ENCODE measurements around the gene CBL. TPM values are rescaled to one million over a fixed set of nuclear protein-coding genes. Genes with fewer than 3 reads are reported as not detected.

The CBL gene
- total and polyA plus RNA-seq, 2 experiments from 2014 or later, result 31.6 to 67.6 TPM

GRCh38 chr11:119290894-119291497 is 84.9 kb downstream of the CBL start:
- H3K4me1 ChIP-seq (ENCODE audit: insufficient read depth), result no peaks in the 10 kb centered on the region
- Mint-ChIP-seq H3K4me1 (no peaks in the 10 kb centered on the region), H3K9me3 (no peaks in the 10 kb centered on the region), H3K36me3 (ENCODE audit: low read depth) (peaks cover 51% of the 10 kb centered on the region), H3K27me3 (ENCODE audit: insufficient read depth, low read depth, poor library complexity) (peaks cover 4% of the 10 kb centered on the region), H3K4me3 (no peak overlapping the region), H3K27ac (no peak overlapping the region)
- ATAC-seq, result no peak
- H3K27ac ChIP-seq (ENCODE audit: low read depth), result no peak overlapping the region
- H4K20me1 ChIP-seq (replicated peaks; ENCODE audit: insufficient read depth), result no peaks in the 10 kb centered on the region; the same call in 1 of the 2 replicates
- no peaks in the 10 kb centered on the region for H3K27me3 ChIP-seq (ENCODE audit: insufficient read depth)
- no peak for TF ChIP-seq EZH2phosphoT487 (IDR thresholded peaks at IDR 0.05; ENCODE audit: unreplicated experiment)
- no peak for TF ChIP-seq NANOG (IDR thresholded peaks at IDR 0.05; ENCODE audit: borderline replicate concordance)
- TF ChIP-seq STAT1 (IDR thresholded peaks at IDR 0.05; ENCODE audit: unreplicated experiment), result no peak
- TF ChIP-seq, protein P1, sequence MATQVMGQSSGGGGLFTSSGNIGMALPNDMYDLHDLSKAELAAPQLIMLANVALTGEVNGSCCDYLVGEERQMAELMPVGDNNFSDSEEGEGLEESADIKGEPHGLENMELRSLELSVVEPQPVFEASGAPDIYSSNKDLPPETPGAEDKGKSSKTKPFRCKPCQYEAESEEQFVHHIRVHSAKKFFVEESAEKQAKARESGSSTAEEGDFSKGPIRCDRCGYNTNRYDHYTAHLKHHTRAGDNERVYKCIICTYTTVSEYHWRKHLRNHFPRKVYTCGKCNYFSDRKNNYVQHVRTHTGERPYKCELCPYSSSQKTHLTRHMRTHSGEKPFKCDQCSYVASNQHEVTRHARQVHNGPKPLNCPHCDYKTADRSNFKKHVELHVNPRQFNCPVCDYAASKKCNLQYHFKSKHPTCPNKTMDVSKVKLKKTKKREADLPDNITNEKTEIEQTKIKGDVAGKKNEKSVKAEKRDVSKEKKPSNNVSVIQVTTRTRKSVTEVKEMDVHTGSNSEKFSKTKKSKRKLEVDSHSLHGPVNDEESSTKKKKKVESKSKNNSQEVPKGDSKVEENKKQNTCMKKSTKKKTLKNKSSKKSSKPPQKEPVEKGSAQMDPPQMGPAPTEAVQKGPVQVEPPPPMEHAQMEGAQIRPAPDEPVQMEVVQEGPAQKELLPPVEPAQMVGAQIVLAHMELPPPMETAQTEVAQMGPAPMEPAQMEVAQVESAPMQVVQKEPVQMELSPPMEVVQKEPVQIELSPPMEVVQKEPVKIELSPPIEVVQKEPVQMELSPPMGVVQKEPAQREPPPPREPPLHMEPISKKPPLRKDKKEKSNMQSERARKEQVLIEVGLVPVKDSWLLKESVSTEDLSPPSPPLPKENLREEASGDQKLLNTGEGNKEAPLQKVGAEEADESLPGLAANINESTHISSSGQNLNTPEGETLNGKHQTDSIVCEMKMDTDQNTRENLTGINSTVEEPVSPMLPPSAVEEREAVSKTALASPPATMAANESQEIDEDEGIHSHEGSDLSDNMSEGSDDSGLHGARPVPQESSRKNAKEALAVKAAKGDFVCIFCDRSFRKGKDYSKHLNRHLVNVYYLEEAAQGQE (IDR thresholded peaks at IDR 0.05; ENCODE audit: unreplicated experiment), result no peak
- TF ChIP-seq CTCF (conservative IDR thresholded peaks at IDR 0.05; ENCODE audit: low read depth in 2 of 2), result no peak
- no peak for TF ChIP-seq POLR2AphosphoS5 (IDR thresholded peaks at IDR 0.05; ENCODE audit: low read depth)
- TF ChIP-seq ZNF462 (CRISPR knock-in tag; IDR thresholded peaks at IDR 0.05), result no peak
- TF ChIP-seq ZNF331 (CRISPR knock-in tag; IDR thresholded peaks at IDR 0.05; ENCODE audit: low read depth), result no peak
- TF ChIP-seq CREB1 (CRISPR knock-in tag; IDR thresholded peaks at IDR 0.05; ENCODE audit: low read depth), result no peak
- no peak for TF ChIP-seq ETS1 (IDR thresholded peaks at IDR 0.05)
- no peak for TF ChIP-seq ZNF114 (CRISPR knock-in tag; IDR thresholded peaks at IDR 0.05)
- no peak for TF ChIP-seq JUNB (IDR thresholded peaks at IDR 0.05; ENCODE audit: unreplicated experiment)
- TF ChIP-seq EZH2 (IDR thresholded peaks at IDR 0.05; ENCODE audit: low read depth, unreplicated experiment), result no peak
- no peak overlapping the region for H3K4me3 ChIP-seq
- H2AFZ ChIP-seq, result no peak overlapping the region
- no peaks in the 10 kb centered on the region for H3K9me2 ChIP-seq (ENCODE audit: insufficient read depth)
- no peak for DNase-seq (ENCODE audit: low spot score)
- H3F3A ChIP-seq (replicated peaks; ENCODE audit: low read depth), result 0 out of 2 replicates have a peak, but pooled peaks cover 9% of the 10 kb centered on the region
- no peaks in the 10 kb centered on the region for H3K79me2 ChIP-seq (replicated peaks; ENCODE audit: insufficient read depth)
- H3K36me3 ChIP-seq (ENCODE audit: insufficient read depth), result peaks cover 27% of the 10 kb centered on the region
- no peak overlapping the region for H3K4me2 ChIP-seq

All from GM23338 (cell line).